ENCODE data around the gene MOV10.

The MOV10 gene

GRCh38 chr1:112686417-112686816 is 12.0 kb downstream of the MOV10 start:
- no peak overlapping the region for H3K4me3 ChIP-seq (replicated peaks; ENCODE audit: insufficient read depth, low read length)
- TF ChIP-seq REST (IDR thresholded peaks at IDR 0.05; ENCODE audit: insufficient replicate concordance, low read depth) (no peak), SPI1 (IDR thresholded peaks at IDR 0.05; ENCODE audit: borderline replicate concordance, low read depth) (no peak), GABPA (IDR thresholded peaks at IDR 0.05; ENCODE audit: low read depth) (no peak), POLR2AphosphoS5 (IDR thresholded peaks at IDR 0.05; ENCODE audit: low read depth) (no peak)
- H3K27ac ChIP-seq (replicated peaks): no peak overlapping the region
- no peaks in the 10 kb centered on the region for H3K27me3 ChIP-seq (ENCODE audit: insufficient read depth, poor library complexity, severe bottlenecking)
- DNase-seq (ENCODE audit: low read depth in 1 of 2, low spot score in 1 of 2): no peak

GRCh38 chr1:112686835-112687234 is 12.4 kb downstream of the MOV10 start:
- no peak for TF ChIP-seq GABPA (IDR thresholded peaks at IDR 0.05; ENCODE audit: low read depth)
- no peak for DNase-seq (ENCODE audit: low read depth in 1 of 2, low spot score in 1 of 2)
- Histone ChIP-seq H3K27me3 (ENCODE audit: insufficient read depth, poor library complexity, severe bottlenecking) (no peaks in the 10 kb centered on the region), H3K27ac (replicated peaks) (no peak overlapping the region), H3K4me3 (replicated peaks; ENCODE audit: insufficient read depth, low read length) (no peak overlapping the region)

- no peak for DNase-seq (ENCODE audit: low read depth in 1 of 2, low spot score in 1 of 2)
- no peak for TF ChIP-seq SPI1 (IDR thresholded peaks at IDR 0.05; ENCODE audit: borderline replicate concordance, low read depth)
- no peak for TF ChIP-seq REST (IDR thresholded peaks at IDR 0.05; ENCODE audit: insufficient replicate concordance, low read depth)
- TF ChIP-seq POLR2AphosphoS5 (IDR thresholded peaks at IDR 0.05; ENCODE audit: low read depth): no peak
- TF ChIP-seq GABPA (IDR thresholded peaks at IDR 0.05; ENCODE audit: low read depth): no peak
- no peak for TF ChIP-seq CTCF (IDR thresholded peaks at IDR 0.05; ENCODE audit: insufficient read depth, low read length)
- Histone ChIP-seq H3K27ac (replicated peaks) (no peak overlapping the region), H3K4me3 (replicated peaks; ENCODE audit: insufficient read depth, low read length) (no peak overlapping the region), H3K27me3 (ENCODE audit: insufficient read depth, poor library complexity, severe bottlenecking) (no peaks in the 10 kb centered on the region)
Measured at GRCh38 chr1:112687361-112687760, 12.9 kb downstream of the MOV10 start.

- no peak for DNase-seq (ENCODE audit: low read depth in 1 of 2, low spot score in 1 of 2)
- TF ChIP-seq CTCF (IDR thresholded peaks at IDR 0.05; ENCODE audit: insufficient read depth, low read length) (no peak), GABPA (IDR thresholded peaks at IDR 0.05; ENCODE audit: low read depth) (no peak), SPI1 (IDR thresholded peaks at IDR 0.05; ENCODE audit: borderline replicate concordance, low read depth) (no peak)
- no peaks in the 10 kb centered on the region for H3K27me3 ChIP-seq (ENCODE audit: insufficient read depth, poor library complexity, severe bottlenecking)
Measured at GRCh38 chr1:112687785-112688496, 13.5 kb downstream of the MOV10 start.

GRCh38 chr1:112688781-112689193 is 14.3 kb downstream of the MOV10 start:
- TF ChIP-seq GABPA (IDR thresholded peaks at IDR 0.05; ENCODE audit: low read depth) (no peak), REST (IDR thresholded peaks at IDR 0.05; ENCODE audit: insufficient replicate concordance, low read depth) (no peak), SPI1 (IDR thresholded peaks at IDR 0.05; ENCODE audit: borderline replicate concordance, low read depth) (no peak), CTCF (IDR thresholded peaks at IDR 0.05; ENCODE audit: insufficient read depth, low read length) (no peak), POLR2AphosphoS5 (IDR thresholded peaks at IDR 0.05; ENCODE audit: low read depth) (no peak)
- H3K4me3 ChIP-seq (replicated peaks; ENCODE audit: insufficient read depth, low read length): no peak overlapping the region
- H3K27ac ChIP-seq (replicated peaks): no peak overlapping the region
- DNase-seq (ENCODE audit: low read depth in 1 of 2, low spot score in 1 of 2): no peak
- no peaks in the 10 kb centered on the region for H3K27me3 ChIP-seq (ENCODE audit: insufficient read depth, poor library complexity, severe bottlenecking)

More at GRCh38 chr1:112687785-112688496, 13.5 kb downstream of the MOV10 start:
- no peak overlapping the region for H3K27ac ChIP-seq (replicated peaks)
- no peak overlapping the region for H3K4me3 ChIP-seq (replicated peaks; ENCODE audit: insufficient read depth, low read length)

All from HL-60 (cell line).